Neural progenitor cell (in vitro differentiated cells): ENCODE measurements around the gene TTC23L. TPM values are rescaled to one million over a fixed set of nuclear protein-coding genes. Genes with fewer than 3 reads are reported as not detected.

Experiments
- DNase-seq: peaks from one replicate; pipeline ENCODE4 v3.0.0-alpha.2; 2016; ENCODE audit warnings: low spot score
- H2AFZ ChIP-seq: fragments of 200-600 bp; sonication (generic); replicated peaks from 2 replicates; pipeline ENCODE4 v1.6.1; 2016; ENCODE audit warnings: antibody characterized with exemption
- H3F3A ChIP-seq: fragments of 200-600 bp; sonication (generic); 2 replicates; pipeline ENCODE4 v1.6.1; 2016; ENCODE audit warnings: antibody characterized with exemption, low read depth
- H3K27ac ChIP-seq: fragments of 200-600 bp; sonication (generic); 2 replicates; pipeline ENCODE4 v1.5.1; 2016; ENCODE audit warnings: mild to moderate bottlenecking
- H3K27me3 ChIP-seq: fragments of 200-600 bp; sonication (generic); 2 replicates; pipeline ENCODE4 v1.6.1; 2016; ENCODE audit warnings: mild to moderate bottlenecking, moderate library complexity
- H3K36me3 ChIP-seq: fragments of 200-600 bp; sonication (generic); 2 replicates; pipeline ENCODE4 v1.5.1; 2016
- H3K4me1 ChIP-seq: fragments of 200-600 bp; sonication (generic); 2 replicates; pipeline ENCODE4 v1.6.1; 2016; ENCODE audit warnings: mixed run types
- H3K4me2 ChIP-seq: fragments of 200-600 bp; sonication (generic); 2 replicates; pipeline ENCODE4 v1.6.1; 2016
- H3K4me3 ChIP-seq: fragments of 200-600 bp; sonication (generic); 2 replicates; pipeline ENCODE4 v1.5.1; 2016
- H3K79me2 ChIP-seq: fragments of 200-600 bp; sonication (generic); 2 replicates; pipeline ENCODE4 v1.6.1; 2016; ENCODE audit warnings: low read depth
- H3K9ac ChIP-seq: fragments of 200-600 bp; sonication (generic); 2 replicates; pipeline ENCODE4 v1.6.1; 2016
- H3K9me3 ChIP-seq: fragments of 200-600 bp; sonication (generic); 2 replicates; pipeline ENCODE4 v1.5.1; 2016; ENCODE audit warnings: low read depth
- H4K20me1 ChIP-seq: fragments of 200-600 bp; sonication (generic); 2 replicates; pipeline ENCODE4 v1.6.1; 2016; ENCODE audit warnings: low read depth
- H3K27ac Mint-ChIP-seq: 3 replicates; pipeline ENCODE4 v1.8.0; 2021; ENCODE audit warnings: mixed read lengths
- H3K27me3 Mint-ChIP-seq: 2 replicates; pipeline ENCODE4 v1.8.0; 2022; ENCODE audit warnings: low read depth, mild to moderate bottlenecking, inconsistent platforms, moderate library complexity, mixed read lengths; ENCODE audit not compliant: insufficient read depth
- H3K36me3 Mint-ChIP-seq: 3 replicates; pipeline ENCODE4 v1.8.0; 2021; ENCODE audit warnings: mixed read lengths
- H3K4me1 Mint-ChIP-seq: 3 replicates; pipeline ENCODE4 v1.8.0; 2021; ENCODE audit warnings: mixed read lengths
- H3K4me3 Mint-ChIP-seq: 3 replicates; pipeline ENCODE4 v1.8.0; 2021; ENCODE audit warnings: mild to moderate bottlenecking, moderate library complexity, mixed read lengths
- H3K9me3 Mint-ChIP-seq: 3 replicates; pipeline ENCODE4 v1.8.0; 2020; ENCODE audit warnings: mixed read lengths
- CTCF ChIP-seq: fragments of 200-600 bp; sonication (generic); IDR thresholded peaks from 2 replicates; pipeline ENCODE4 v1.5.1; 2017; ENCODE audit warnings: antibody characterized with exemption, mild to moderate bottlenecking
- EZH2 ChIP-seq: fragments of 200-600 bp; sonication (generic); IDR thresholded peaks from 2 replicates; pipeline ENCODE4 v1.6.1; 2017; ENCODE audit warnings: antibody characterized with exemption, mild to moderate bottlenecking, moderate library complexity
- EZH2phosphoT487 ChIP-seq: fragments of 200-600 bp; sonication (generic); IDR thresholded peaks from 2 replicates; pipeline ENCODE4 v1.6.1; 2017; ENCODE audit warnings: antibody characterized with exemption
- total RNA-seq: library from RNA; depleted of rRNA; stranded (reverse); fragments of >200 nt; gene quantifications from 2 replicates; pipeline ENCODE4 v1.2.3, GENCODE V29; 2015; ENCODE audit warnings: low replicate concordance

The TTC23L gene
- total RNA-seq, 1 donor from 2014 or later, result 1.3 TPM

- H3K27ac ChIP-seq, result no peak overlapping the region
- Mint-ChIP-seq H3K9me3 (no peaks in the 10 kb centered on the region), H3K27me3 (peaks cover 2% of the 10 kb centered on the region), H3K4me3 (no peak overlapping the region), H3K4me1 (peaks cover 29% of the 10 kb centered on the region), H3K36me3 (peaks cover 5% of the 10 kb centered on the region), H3K27ac (no peak overlapping the region)
- H3F3A ChIP-seq, result peaks cover 28% of the 10 kb centered on the region
- DNase-seq, result no peak
- no peaks in the 10 kb centered on the region for H3K36me3 ChIP-seq
- H3K9me3 ChIP-seq, result no peaks in the 10 kb centered on the region
- no peak overlapping the region for H3K9ac ChIP-seq
- H3K4me3 ChIP-seq, result no peak overlapping the region
- peaks cover 3% of the 10 kb centered on the region for H3K4me1 ChIP-seq
- H4K20me1 ChIP-seq, result no peaks in the 10 kb centered on the region
- no peak overlapping the region for H2AFZ ChIP-seq
- H3K27me3 ChIP-seq, result no peaks in the 10 kb centered on the region
- no peak overlapping the region for H3K4me2 ChIP-seq
- H3K79me2 ChIP-seq, result no peaks in the 10 kb centered on the region
- TF ChIP-seq EZH2phosphoT487 (no peak), EZH2 (no peak), CTCF (no peak)
Measured at GRCh38 chr5:34835664-34836063, 3.3 kb upstream of the TTC23L start.

GRCh38 chr5:34841816-34842215 lies 2.9 kb downstream of the TTC23L start:
- H3K4me3 Mint-ChIP-seq, result no peak overlapping the region
- H3K9me3 Mint-ChIP-seq, result no peaks in the 10 kb centered on the region
- no peaks in the 10 kb centered on the region for H4K20me1 ChIP-seq
- no peak for TF ChIP-seq EZH2
- no peak for TF ChIP-seq EZH2phosphoT487
- no peak for TF ChIP-seq CTCF
- peaks cover 2% of the 10 kb centered on the region for H3K4me1 ChIP-seq
- DNase-seq, result no peak
- no peaks in the 10 kb centered on the region for H3K27me3 ChIP-seq
- no peak overlapping the region for H3K4me2 ChIP-seq
- peaks cover 20% of the 10 kb centered on the region for H3K4me1 Mint-ChIP-seq
- no peaks in the 10 kb centered on the region for H3K9me3 ChIP-seq
- H3K27ac Mint-ChIP-seq, result no peak overlapping the region
- no peaks in the 10 kb centered on the region for H3K36me3 ChIP-seq
- no peak overlapping the region for H3K9ac ChIP-seq
- no peak overlapping the region for H2AFZ ChIP-seq
- no peaks in the 10 kb centered on the region for H3K79me2 ChIP-seq
- no peak overlapping the region for H3K4me3 ChIP-seq
- H3K27ac ChIP-seq, result no peak overlapping the region
- H3K27me3 Mint-ChIP-seq, result peaks cover 4% of the 10 kb centered on the region
- peaks cover 15% of the 10 kb centered on the region for H3K36me3 Mint-ChIP-seq
- peaks cover 28% of the 10 kb centered on the region for H3F3A ChIP-seq

- Histone ChIP-seq H3K36me3 (no peaks in the 10 kb centered on the region), H3K27ac (no peak overlapping the region), H3K9me3 (no peaks in the 10 kb centered on the region), H3F3A (peaks cover 27% of the 10 kb centered on the region), H2AFZ (no peak overlapping the region), H3K27me3 (no peaks in the 10 kb centered on the region), H3K4me3 (no peak overlapping the region), H3K4me2 (no peak overlapping the region), H3K9ac (no peak overlapping the region), H3K79me2 (no peaks in the 10 kb centered on the region), H3K4me1 (peaks cover 2% of the 10 kb centered on the region), H4K20me1 (no peaks in the 10 kb centered on the region)
- no peaks in the 10 kb centered on the region for H3K9me3 Mint-ChIP-seq
- H3K27me3 Mint-ChIP-seq, result peaks cover 4% of the 10 kb centered on the region
- peaks cover 18% of the 10 kb centered on the region for H3K36me3 Mint-ChIP-seq
- DNase-seq, result no peak
- H3K27ac Mint-ChIP-seq, result no peak overlapping the region
- no peak overlapping the region for H3K4me3 Mint-ChIP-seq
- TF ChIP-seq EZH2, result no peak
- no peak for TF ChIP-seq CTCF
- TF ChIP-seq EZH2phosphoT487, result no peak
- peaks cover 18% of the 10 kb centered on the region for H3K4me1 Mint-ChIP-seq
Measured at GRCh38 chr5:34842554-34842953, 3.6 kb downstream of the TTC23L start.
